ENCODE data around the gene SIM2.

DNA sequence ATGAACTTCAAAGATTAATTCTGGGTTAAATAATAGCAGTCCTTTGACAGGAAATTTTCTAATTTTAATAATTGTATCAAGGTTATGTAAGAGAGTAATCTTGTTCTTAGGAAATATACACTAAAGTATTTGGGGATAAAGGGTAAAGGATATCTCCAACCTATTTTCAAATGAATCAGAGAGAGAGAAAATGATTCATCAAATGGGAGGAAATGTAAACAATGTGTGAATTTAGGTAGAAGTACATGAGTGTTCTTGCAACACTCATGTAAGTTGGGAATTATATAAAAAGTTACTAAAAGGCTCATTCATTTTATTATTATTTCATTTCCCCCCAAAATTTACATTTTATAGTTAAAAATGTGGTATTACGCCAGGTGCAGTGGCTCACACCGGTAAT, 20.4 kb upstream of the SIM2 start:
- TF ChIP-seq, protein P1, sequence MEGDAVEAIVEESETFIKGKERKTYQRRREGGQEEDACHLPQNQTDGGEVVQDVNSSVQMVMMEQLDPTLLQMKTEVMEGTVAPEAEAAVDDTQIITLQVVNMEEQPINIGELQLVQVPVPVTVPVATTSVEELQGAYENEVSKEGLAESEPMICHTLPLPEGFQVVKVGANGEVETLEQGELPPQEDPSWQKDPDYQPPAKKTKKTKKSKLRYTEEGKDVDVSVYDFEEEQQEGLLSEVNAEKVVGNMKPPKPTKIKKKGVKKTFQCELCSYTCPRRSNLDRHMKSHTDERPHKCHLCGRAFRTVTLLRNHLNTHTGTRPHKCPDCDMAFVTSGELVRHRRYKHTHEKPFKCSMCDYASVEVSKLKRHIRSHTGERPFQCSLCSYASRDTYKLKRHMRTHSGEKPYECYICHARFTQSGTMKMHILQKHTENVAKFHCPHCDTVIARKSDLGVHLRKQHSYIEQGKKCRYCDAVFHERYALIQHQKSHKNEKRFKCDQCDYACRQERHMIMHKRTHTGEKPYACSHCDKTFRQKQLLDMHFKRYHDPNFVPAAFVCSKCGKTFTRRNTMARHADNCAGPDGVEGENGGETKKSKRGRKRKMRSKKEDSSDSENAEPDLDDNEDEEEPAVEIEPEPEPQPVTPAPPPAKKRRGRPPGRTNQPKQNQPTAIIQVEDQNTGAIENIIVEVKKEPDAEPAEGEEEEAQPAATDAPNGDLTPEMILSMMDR (IDR thresholded peaks at IDR 0.05 in 4 of 5, conservative IDR thresholded peaks at IDR 0.05 in 1 of 5): no peak
- no peak for TF ChIP-seq POLR2A (IDR thresholded peaks at IDR 0.05)
